Fibroblast of lung (primary cell): Measurements from ENCODE around the gene CRNN. TPM values are rescaled to one million over a fixed set of nuclear protein-coding genes. Genes with fewer than 3 reads are reported as not detected.

Source experiments
- DNase-seq, 2 donors: peaks; one replicate each; pipeline versions ENCODE4 v3.0.0 to v3.0.0-alpha.2; 2010; ENCODE audit warnings: low read depth in 2 of 2
- H2AFZ ChIP-seq: 2 replicates; pipeline ENCODE4 v1.5.1; 2012; ENCODE audit warnings: low read length, control low read depth, inconsistent platforms
- H3K27ac ChIP-seq: 2 replicates; pipeline ENCODE4 v1.5.1; 2011; ENCODE audit warnings: low read length, control low read depth; ENCODE audit not compliant: insufficient read depth
- H3K27me3 ChIP-seq: 2 replicates; pipeline ENCODE4 v1.5.1; 2011; ENCODE audit warnings: mild to moderate bottlenecking, low read length; ENCODE audit not compliant: control insufficient read depth, insufficient read depth
- H3K36me3 ChIP-seq: 2 replicates; pipeline ENCODE4 v1.5.1; 2011; ENCODE audit warnings: low read length; ENCODE audit not compliant: control insufficient read depth, insufficient read depth
- H3K4me1 ChIP-seq: 2 replicates; pipeline ENCODE4 v1.5.1; 2011; ENCODE audit warnings: low read length; ENCODE audit not compliant: control insufficient read depth, insufficient read depth; ENCODE audit errors: extremely low read depth
- H3K4me2 ChIP-seq: 2 replicates; pipeline ENCODE4 v1.5.1; 2011; ENCODE audit warnings: low read length, control low read depth; ENCODE audit not compliant: insufficient read depth; ENCODE audit errors: extremely low read depth
- H3K4me3 ChIP-seq, 4 experiments: fragments of 200-600 bp in 1 of 4; sonication (generic) in 1 of 4; replicated peaks in 1 of 4; 2 replicates each; pipeline ENCODE4 v1.5.1; 2011 to 2016; ENCODE audit warnings: low read length in 4 of 4, low read depth in 3 of 4, mild to moderate bottlenecking in 3 of 4, control low read depth in 2 of 4, inconsistent platforms in 1 of 4, mixed read lengths in 1 of 4; ENCODE audit not compliant: insufficient read depth in 1 of 4; ENCODE audit errors: control extremely low read depth in 1 of 4
- H3K79me2 ChIP-seq: 2 replicates; pipeline ENCODE4 v1.5.1; 2012; ENCODE audit warnings: mild to moderate bottlenecking, low read length, inconsistent platforms; ENCODE audit not compliant: control insufficient read depth, insufficient read depth
- H3K9ac ChIP-seq: 2 replicates; pipeline ENCODE4 v1.5.1; 2011; ENCODE audit warnings: mild to moderate bottlenecking, low read length, control low read depth; ENCODE audit not compliant: insufficient read depth
- H3K9me3 ChIP-seq: 2 replicates; pipeline ENCODE4 v1.5.1; 2012; ENCODE audit warnings: low read depth, low read length; ENCODE audit not compliant: control insufficient read depth, insufficient read depth
- H4K20me1 ChIP-seq: 2 replicates; pipeline ENCODE4 v1.5.1; 2011; ENCODE audit warnings: low read length; ENCODE audit not compliant: control insufficient read depth, insufficient read depth; ENCODE audit errors: extremely low read depth
- EZH2 ChIP-seq: IDR thresholded peaks from 2 replicates; pipeline ENCODE4 v1.5.1; 2012; ENCODE audit warnings: low read length, control low read depth, mild to moderate bottlenecking; ENCODE audit errors: missing control alignments
- polyA plus RNA-seq, 2 donors: library from polyadenylated mRNA; depleted of rRNA in 1 of 2; stranded (reverse) in 1 of 2; unstranded in 1 of 2; fragments of >200 nt; gene quantifications; 2 replicates each; pipeline ENCODE4 v1.2.1, GENCODE V29; 2011 to 2012; ENCODE audit warnings: missing spikeins in 1 of 2
- total RNA-seq: library from RNA; depleted of rRNA; stranded (reverse); fragments of >200 nt; gene quantifications from 2 replicates; pipeline ENCODE4 v1.2.1, GENCODE V29; 2014
- TF ChIP-seq, protein P1 (sequence below), 2 donors: IDR thresholded peaks in 1 of 2; conservative IDR thresholded peaks in 1 of 2; 1 replicate in 1 of 2; 2 replicates in 1 of 2; pipeline ENCODE4 v1.5.1; 2011 to 2012; ENCODE audit warnings: low read length in 2 of 2, control low read depth in 1 of 2, inconsistent platforms in 1 of 2, low read depth in 1 of 2, mild to moderate bottlenecking in 1 of 2

Gene CRNN
- total and polyA plus RNA-seq, 2 donors (not counting 1 experiment from before 2014, with no cell fraction given), result not detected

DNA sequence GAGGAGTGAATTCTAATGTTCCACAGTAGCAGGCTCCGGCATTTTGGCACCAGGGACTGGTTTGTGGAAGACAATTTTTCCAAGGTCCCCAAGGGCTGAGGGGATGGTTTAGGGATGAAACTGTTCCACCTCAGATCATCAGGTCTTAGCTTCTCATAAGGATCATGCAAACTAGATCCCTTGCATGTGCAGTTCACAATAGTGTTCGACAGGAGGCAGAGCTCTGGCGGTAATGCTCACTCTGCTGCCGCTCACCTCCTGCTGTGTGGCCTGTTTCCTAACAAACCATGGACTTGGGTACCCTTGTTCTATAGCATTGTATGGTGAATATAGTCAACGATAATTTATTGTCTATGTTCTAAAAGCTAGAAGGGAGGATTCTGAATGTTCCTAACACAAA, 16.6 kb downstream of the CRNN start:
- Histone ChIP-seq H3K9ac (no peak overlapping the region), H3K4me3 (no peak overlapping the region), H3K79me2 (no peaks in the 10 kb centered on the region), H4K20me1 (no peaks in the 10 kb centered on the region), H3K36me3 (no peaks in the 10 kb centered on the region), H3K27ac (no peak overlapping the region), H3K27me3 (no peaks in the 10 kb centered on the region), H3K4me1 (no peaks in the 10 kb centered on the region), H3K9me3 (no peaks in the 10 kb centered on the region), H3K4me2 (no peak overlapping the region), H2AFZ (no peak overlapping the region)
- no peak for DNase-seq
- TF ChIP-seq EZH2, result no peak

DNA sequence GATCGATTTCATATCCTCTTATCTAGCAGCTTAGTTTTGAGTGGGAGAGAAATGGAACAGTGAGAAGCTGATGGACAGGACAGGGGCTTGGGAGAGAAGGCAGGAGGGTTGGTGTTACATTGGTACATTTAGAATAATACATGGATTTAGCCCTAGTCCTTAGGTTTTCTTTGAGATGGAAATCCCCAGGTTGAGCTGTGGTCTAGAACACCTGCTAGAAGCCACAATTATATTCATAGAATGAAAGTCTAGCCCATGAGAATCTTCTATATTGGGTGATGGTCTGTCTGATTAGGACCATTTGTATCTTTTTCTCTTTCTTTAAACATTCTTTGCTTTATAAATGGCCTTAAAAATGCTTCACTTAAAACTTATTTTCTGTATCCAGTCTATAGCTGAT, 19.9 kb downstream of the CRNN start:
- H3K4me3 ChIP-seq, result no peak overlapping the region
- no peaks in the 10 kb centered on the region for H3K36me3 ChIP-seq
- H3K27ac ChIP-seq, result no peak overlapping the region
- H3K9me3 ChIP-seq, result no peaks in the 10 kb centered on the region
- no peaks in the 10 kb centered on the region for H4K20me1 ChIP-seq
- H3K27me3 ChIP-seq, result no peaks in the 10 kb centered on the region
- no peak overlapping the region for H2AFZ ChIP-seq
- H3K79me2 ChIP-seq, result no peaks in the 10 kb centered on the region
- no peak for DNase-seq
- no peaks in the 10 kb centered on the region for H3K4me1 ChIP-seq
- H3K9ac ChIP-seq, result no peak overlapping the region
- H3K4me2 ChIP-seq, result no peak overlapping the region
- TF ChIP-seq, protein P1, sequence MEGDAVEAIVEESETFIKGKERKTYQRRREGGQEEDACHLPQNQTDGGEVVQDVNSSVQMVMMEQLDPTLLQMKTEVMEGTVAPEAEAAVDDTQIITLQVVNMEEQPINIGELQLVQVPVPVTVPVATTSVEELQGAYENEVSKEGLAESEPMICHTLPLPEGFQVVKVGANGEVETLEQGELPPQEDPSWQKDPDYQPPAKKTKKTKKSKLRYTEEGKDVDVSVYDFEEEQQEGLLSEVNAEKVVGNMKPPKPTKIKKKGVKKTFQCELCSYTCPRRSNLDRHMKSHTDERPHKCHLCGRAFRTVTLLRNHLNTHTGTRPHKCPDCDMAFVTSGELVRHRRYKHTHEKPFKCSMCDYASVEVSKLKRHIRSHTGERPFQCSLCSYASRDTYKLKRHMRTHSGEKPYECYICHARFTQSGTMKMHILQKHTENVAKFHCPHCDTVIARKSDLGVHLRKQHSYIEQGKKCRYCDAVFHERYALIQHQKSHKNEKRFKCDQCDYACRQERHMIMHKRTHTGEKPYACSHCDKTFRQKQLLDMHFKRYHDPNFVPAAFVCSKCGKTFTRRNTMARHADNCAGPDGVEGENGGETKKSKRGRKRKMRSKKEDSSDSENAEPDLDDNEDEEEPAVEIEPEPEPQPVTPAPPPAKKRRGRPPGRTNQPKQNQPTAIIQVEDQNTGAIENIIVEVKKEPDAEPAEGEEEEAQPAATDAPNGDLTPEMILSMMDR (conservative IDR thresholded peaks at IDR 0.05 in 1 of 2, IDR thresholded peaks at IDR 0.05 in 1 of 2; ENCODE audit: low read depth in 1 of 2, low read length in 2 of 2), result no peak
- no peak for TF ChIP-seq EZH2

DNA sequence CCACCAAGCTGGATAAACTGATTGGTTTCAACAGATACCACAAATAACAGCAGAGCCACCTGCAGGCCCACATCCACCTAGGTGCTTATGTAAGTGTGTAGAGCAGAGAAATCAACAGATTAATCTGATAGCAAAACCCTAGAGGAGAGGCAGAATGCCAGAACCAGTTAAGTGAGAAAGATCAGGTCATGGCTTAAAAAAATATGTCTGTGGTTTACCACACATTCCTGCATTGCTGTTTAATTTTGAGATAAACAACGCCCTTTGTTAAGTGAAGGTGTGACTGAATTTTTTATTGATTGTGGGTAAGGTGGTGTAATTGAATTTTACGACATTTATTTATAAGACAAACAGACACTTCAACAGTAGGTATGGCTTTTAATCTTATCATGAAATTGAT, 21.2 kb downstream of the CRNN start:
- no peaks in the 10 kb centered on the region for H3K9me3 ChIP-seq
- H3K4me2 ChIP-seq, result no peak overlapping the region
- no peaks in the 10 kb centered on the region for H4K20me1 ChIP-seq
- H2AFZ ChIP-seq, result no peak overlapping the region
- H3K36me3 ChIP-seq, result no peaks in the 10 kb centered on the region
- H3K9ac ChIP-seq, result no peak overlapping the region
- H3K4me3 ChIP-seq, result no peak overlapping the region
- no peak overlapping the region for H3K27ac ChIP-seq
- no peaks in the 10 kb centered on the region for H3K27me3 ChIP-seq
- H3K79me2 ChIP-seq, result no peaks in the 10 kb centered on the region
- peak in 1 of 2 donors; percentile 1 for DNase-seq
- TF ChIP-seq EZH2, result no peak
- TF ChIP-seq, protein P1 (conservative IDR thresholded peaks at IDR 0.05 in 1 of 2, IDR thresholded peaks at IDR 0.05 in 1 of 2; ENCODE audit: low read depth in 1 of 2, low read length in 2 of 2), result no peak
- H3K4me1 ChIP-seq, result no peaks in the 10 kb centered on the region
